B cell (primary cell): ENCODE data around the gene WDFY4. TPM values are rescaled to one million over a fixed set of nuclear protein-coding genes. Genes with fewer than 3 reads are reported as not detected.

ENCODE experiments used
- ATAC-seq: fragments of 200-7000 bp; cut with Tn5 transposase; one replicate; pipeline ENCODE4 v1.10.0; 2021; ENCODE audit warnings: low read depth, mild to moderate bottlenecking, moderate number of reproducible peaks, moderate library complexity
- CTCF ChIA-PET: fragments of 350-600 bp; sonication (Branson Sonifier 250); formaldehyde crosslinking; loops from one replicate; lab custom pipeline; 2021; ENCODE audit warnings: antibody characterized with exemption, inconsistent platforms; lab: Charles Lee
- POLR2A ChIA-PET: fragments of 350-600 bp; sonication (Branson Sonifier 250); formaldehyde crosslinking; loops from one replicate; lab custom pipeline; 2021; ENCODE audit warnings: antibody characterized with exemption; lab: Charles Lee
- DNase-seq: peaks from one replicate; pipeline ENCODE4 v3.0.0; 2013
- H2AFZ ChIP-seq: 2 replicates; pipeline ENCODE4 v1.6.1; 2012; ENCODE audit warnings: mild to moderate bottlenecking, low read depth, low read length; ENCODE audit not compliant: insufficient read depth, poor library complexity, severe bottlenecking
- H3K27ac ChIP-seq, 2 donors: 1 replicate in 1 of 2; 2 replicates in 1 of 2; pipeline ENCODE4 v1.5.1; 2012 to 2013; ENCODE audit warnings: low read length in 2 of 2, mild to moderate bottlenecking in 2 of 2, moderate library complexity in 1 of 2
- H3K27me3 ChIP-seq, 4 experiments: fragments of 200-600 bp in 1 of 4; sonication (generic) in 1 of 4; replicated peaks in 1 of 4; 1 replicate in 2 of 4; 2 replicates in 2 of 4; pipeline versions ENCODE4 v1.6.1 to v1.7.0; 2013 to 2016; ENCODE audit warnings: low read length in 3 of 4, mild to moderate bottlenecking in 2 of 4, mixed read lengths in 1 of 4, moderate library complexity in 1 of 4; ENCODE audit not compliant: insufficient read depth in 4 of 4, control insufficient read depth in 3 of 4; ENCODE audit errors: control extremely low read depth in 1 of 4
- H3K36me3 ChIP-seq, 2 experiments: replicated peaks in 1 of 2; 1 replicate in 1 of 2; 2 replicates in 1 of 2; pipeline versions ENCODE4 v1.6.1 to v1.7.1; 2013; ENCODE audit warnings: low read length in 1 of 2; ENCODE audit not compliant: insufficient read depth in 2 of 2, control insufficient read depth in 1 of 2; ENCODE audit errors: control extremely low read depth in 1 of 2, extremely low read depth in 1 of 2
- H3K4me1 ChIP-seq, 2 donors: fragments of 200-600 bp in 1 of 2; sonication (generic) in 1 of 2; 1 replicate in 1 of 2; 2 replicates in 1 of 2; pipeline versions ENCODE4 v1.5.1 to v1.6.1; 2013 to 2017; ENCODE audit warnings: low read length in 2 of 2; ENCODE audit not compliant: control insufficient read depth in 2 of 2, insufficient read depth in 2 of 2
- H3K4me2 ChIP-seq: replicated peaks from 2 replicates; pipeline ENCODE3; 2012; ENCODE audit warnings: mild to moderate bottlenecking, low read depth, low read length; ENCODE audit not compliant: poor library complexity, severe bottlenecking
- H3K4me3 ChIP-seq, 5 experiments: fragments of 200-600 bp in 1 of 5; sonication (generic) in 1 of 5; 1 replicate in 3 of 5; 2 replicates in 2 of 5; pipeline versions ENCODE4 v1.5.1 to v1.7.0; 2011 to 2016; ENCODE audit warnings: low read length in 4 of 5, mild to moderate bottlenecking in 4 of 5, low read depth in 2 of 5, control low read depth in 1 of 5, moderate library complexity in 1 of 5; ENCODE audit not compliant: insufficient read depth in 1 of 5; ENCODE audit errors: control extremely low read depth in 1 of 5, extremely low read depth in 1 of 5
- H3K79me2 ChIP-seq: fragments of 200-600 bp; sonication (generic); one replicate; pipeline ENCODE4 v1.6.0; 2016; ENCODE audit warnings: low read length; ENCODE audit not compliant: control insufficient read depth, insufficient read depth
- H3K9ac ChIP-seq: fragments of 200-600 bp; sonication (generic); 2 replicates; pipeline ENCODE4 v1.6.1; 2017; ENCODE audit warnings: mild to moderate bottlenecking, low read length, moderate library complexity
- H3K9me3 ChIP-seq, 3 donors: one replicate each; pipeline versions ENCODE4 v1.6.1 to v1.7.1; 2013; ENCODE audit warnings: low read length in 2 of 3; ENCODE audit not compliant: control insufficient read depth in 2 of 3, insufficient read depth in 1 of 3; ENCODE audit errors: control extremely low read depth in 1 of 3
- H4K20me1 ChIP-seq: 2 replicates; pipeline ENCODE4 v1.6.0; 2012; ENCODE audit warnings: mild to moderate bottlenecking, low read length; ENCODE audit not compliant: insufficient read depth, control insufficient read depth, poor library complexity, severe bottlenecking
- H3K27ac Mint-ChIP-seq: one replicate; pipeline ENCODE4 v1.8.0; 2021; ENCODE audit warnings: mixed read lengths
- H3K27me3 Mint-ChIP-seq: one replicate; pipeline ENCODE4 v1.8.0; 2021; ENCODE audit warnings: mixed read lengths
- H3K4me1 Mint-ChIP-seq: one replicate; pipeline ENCODE4 v1.8.0; 2021; ENCODE audit warnings: mixed read lengths
- H3K4me3 Mint-ChIP-seq: one replicate; pipeline ENCODE4 v1.8.0; 2021; ENCODE audit warnings: mixed read lengths
- H3K9me3 Mint-ChIP-seq: one replicate; pipeline ENCODE4 v1.8.0; 2022; ENCODE audit warnings: mixed read lengths; ENCODE audit not compliant: insufficient read depth
- CTCF ChIP-seq: fragments of 200-600 bp; IDR thresholded peaks from one replicate; pipeline ENCODE4 v1.8.0; 2022; ENCODE audit warnings: antibody characterized with exemption, mild to moderate bottlenecking
- EZH2 ChIP-seq: IDR thresholded peaks from 2 replicates; pipeline ENCODE4 v1.6.1; 2012; ENCODE audit warnings: borderline replicate concordance, low read depth, mild to moderate bottlenecking, moderate library complexity, low read length; ENCODE audit not compliant: insufficient read depth, poor library complexity, severe bottlenecking
- WGBS: methylation state at CpG from one replicate; pipeline ENCODE4 v1.1.5; 2013; ENCODE audit warnings: missing lambda C conversion rate; ENCODE audit not compliant: insufficient coverage; 5-methylcytosine and 5-hydroxymethylcytosine counted together
- intact Hi-C: fragments of 100-400 bp; cut with micrococcal nuclease; formaldehyde crosslinking; loops from one replicate; pipeline ENCODE4 v1.10.0; 2022
- polyA plus RNA-seq: library from polyadenylated mRNA; depleted of rRNA; stranded (reverse); fragments of >200 nt; gene quantifications from 2 replicates; pipeline ENCODE4 v1.2.3, GENCODE V29; 2012
- total RNA-seq, 2 donors: library from RNA; stranded (reverse); fragments of 120-200 nt in 1 of 2; gene quantifications; 1 replicate in 1 of 2; 2 replicates in 1 of 2; pipeline versions ENCODE4 v1.2.3 to v1.2.4, GENCODE V29; 2013 to 2022

The WDFY4 gene
- total and polyA plus RNA-seq, 2 donors (not counting 1 experiment from before 2014, with no cell fraction given) = 262 to 560 TPM

- ChIA-PET CTCF (interaction anchor here (0.5 kb wide), 1 partner anchor 614 kb away, joined by 3 read pairs; no protein-coding TSS in a partner anchor), POLR2A (no interaction called here)
- Histone ChIP-seq H2AFZ (no peak overlapping the region), H3K4me3 (no peak overlapping the region), H3K27me3 (no peaks in the 10 kb centered on the region), H3K79me2 (no peaks in the 10 kb centered on the region), H3K4me1 (no peaks in the 10 kb centered on the region), H3K9ac (no peak overlapping the region), H4K20me1 (peaks cover 13% of the 10 kb centered on the region), H3K9me3 (no peaks in the 10 kb centered on the region), H3K27ac (no peak overlapping the region), H3K36me3 (peaks cover 0 to 89% of the 10 kb centered on the region in 2 experiments), H3K4me2 (no peak overlapping the region)
- Mint-ChIP-seq H3K27ac (no peak overlapping the region), H3K27me3 (no peaks in the 10 kb centered on the region), H3K9me3 (no peaks in the 10 kb centered on the region), H3K4me3 (no peak overlapping the region), H3K4me1 (peaks cover 2% of the 10 kb centered on the region)
- no peak for DNase-seq
- intact Hi-C loops = no loop called here
- TF ChIP-seq CTCF = no peak
- TF ChIP-seq EZH2 = no peak
- 100% methylated on average over 2 of the region's 2 CpGs for WGBS
- no peak for ATAC-seq
These were observed 220.2 kb downstream of the WDFY4 start for GRCh38 chr10:48904861-48905260.

- no peak overlapping the region for H3K4me3 ChIP-seq
- H3K27ac ChIP-seq = no peak overlapping the region
- peaks cover 11% of the 10 kb centered on the region for H4K20me1 ChIP-seq
- H3K36me3 ChIP-seq = peaks cover 0 to 89% of the 10 kb centered on the region in 2 experiments
- H3K4me3 Mint-ChIP-seq = no peak overlapping the region
- 94% methylated on average over 2 of the region's 2 CpGs for WGBS
- TF ChIP-seq EZH2 (no peak), CTCF (no peak)
- H3K4me1 ChIP-seq = no peaks in the 10 kb centered on the region
- no peaks in the 10 kb centered on the region for H3K9me3 ChIP-seq
- no peaks in the 10 kb centered on the region for H3K27me3 Mint-ChIP-seq
- no peaks in the 10 kb centered on the region for H3K4me1 Mint-ChIP-seq
- no peak for DNase-seq
- intact Hi-C loops = no loop called here
- no peaks in the 10 kb centered on the region for H3K27me3 ChIP-seq
- H2AFZ ChIP-seq = no peak overlapping the region
- CTCF ChIA-PET = interaction anchor here (0.5 kb wide), 1 partner anchor 614 kb away, joined by 3 read pairs; no protein-coding TSS in a partner anchor
- H3K4me2 ChIP-seq = no peak overlapping the region
- POLR2A ChIA-PET = no interaction called here
- no peaks in the 10 kb centered on the region for H3K79me2 ChIP-seq
- no peak overlapping the region for H3K9ac ChIP-seq
- no peaks in the 10 kb centered on the region for H3K9me3 Mint-ChIP-seq
- no peak overlapping the region for H3K27ac Mint-ChIP-seq
- ATAC-seq = no peak
These were observed 220.6 kb downstream of the WDFY4 start for GRCh38 chr10:48905311-48905710.
